Inferior parietal cortex (tissue), 1 donor: ENCODE measurements around the gene SLC39A9.
A peak's percentile ranks its signal among the peaks of the same experiment; 100 is the strongest.

Experiments used
- DNase-seq: peaks from one replicate; pipeline ENCODE4 v3.0.0-alpha.2; 2016; ENCODE audit errors: extremely low spot score

The SLC39A9 gene

GRCh38 chr14:69500736-69501135, 102.2 kb downstream of the SLC39A9 start:
- DNase-seq: no peak

- DNase-seq: peak; percentile 65
Measured at GRCh38 chr14:69501423-69501838, 102.9 kb downstream of the SLC39A9 start.

GRCh38 chr14:69504775-69505174, 106.3 kb downstream of the SLC39A9 start:
- peak; percentile 6 for DNase-seq

DNA sequence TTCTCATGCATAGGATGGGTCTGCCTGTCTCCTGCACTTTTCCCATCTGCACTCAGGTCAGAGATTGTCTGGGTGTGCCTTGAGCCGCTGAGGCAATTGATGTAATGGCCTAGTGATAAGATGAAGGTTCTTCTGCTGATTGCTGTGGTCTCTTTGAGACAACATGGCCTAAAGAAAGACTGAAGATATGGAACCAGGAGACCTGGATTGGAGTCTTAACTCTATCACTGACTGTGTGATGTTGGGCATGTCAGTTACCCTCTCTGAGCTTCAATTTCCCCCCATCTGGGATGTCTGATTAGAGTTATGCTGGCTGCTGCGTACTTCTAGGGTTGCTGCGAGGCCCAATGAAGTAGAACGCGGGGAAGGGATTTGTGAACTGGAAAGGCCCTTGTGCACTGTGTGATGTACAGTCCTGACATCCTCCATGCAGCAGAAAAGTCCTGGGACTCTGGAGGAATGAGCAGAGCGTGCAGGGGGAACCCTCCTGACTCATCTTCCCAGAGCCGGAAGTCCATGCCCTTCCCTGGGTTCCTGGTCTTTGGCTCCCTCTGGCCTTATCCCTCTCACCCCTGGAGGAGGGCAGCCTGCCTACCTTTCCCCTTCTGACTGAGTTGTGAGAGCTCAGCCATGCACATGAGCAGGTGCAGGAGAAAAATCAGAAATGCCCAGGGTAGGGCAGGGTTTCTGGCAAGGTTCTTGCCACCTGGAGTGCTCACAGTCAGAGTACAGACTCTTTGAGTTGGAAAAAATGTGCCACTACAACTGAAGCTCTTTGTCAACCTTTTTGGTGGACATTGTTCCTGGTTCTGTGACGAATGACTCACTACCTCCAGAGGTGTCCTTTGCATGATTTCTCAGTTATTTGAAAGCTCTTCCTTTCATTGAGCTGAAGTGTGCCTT, 107.1 kb downstream of the SLC39A9 start:
- no peak for DNase-seq

DNA sequence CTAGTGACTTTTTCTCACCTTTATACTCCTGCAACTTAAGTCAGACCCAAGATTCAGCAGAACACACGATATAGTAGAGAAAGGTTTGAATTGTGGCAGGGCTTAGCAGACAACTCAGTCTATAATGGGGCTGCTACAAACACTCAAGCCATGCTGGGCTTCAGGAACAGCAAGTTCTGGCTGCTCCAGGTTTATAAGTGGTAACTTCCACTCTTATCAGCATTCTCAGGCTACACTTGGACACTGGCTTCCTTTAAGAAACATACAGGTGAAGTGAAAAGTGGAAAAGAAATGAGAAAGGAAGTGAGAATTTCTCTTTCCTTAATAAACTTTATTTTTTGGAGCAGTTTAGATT, 107.7 kb downstream of the SLC39A9 start:
- DNase-seq: no peak
